AG09309 (cell line): ENCODE data around the gene NOL3.

Source experiments
- DNase-seq: peaks from one replicate; pipeline ENCODE4 v3.0.0-alpha.2; 2010; ENCODE audit warnings: low read depth
- H3K4me3 ChIP-seq: 2 replicates; pipeline ENCODE4 v1.5.1; 2011; ENCODE audit warnings: mild to moderate bottlenecking, low read depth, low read length, moderate library complexity; ENCODE audit not compliant: control insufficient read depth
- CTCF ChIP-seq: IDR thresholded peaks from 2 replicates; pipeline ENCODE4 v1.5.1; 2011; ENCODE audit warnings: mild to moderate bottlenecking, low read depth, low read length, inconsistent platforms; ENCODE audit not compliant: insufficient read depth, control insufficient read depth; ENCODE audit errors: missing control alignments

NOL3 gene

GRCh38 chr16:67193536-67193935 lies 23.2 kb downstream of the NOL3 start:
- H3K4me3 ChIP-seq = peak overlapping the region; percentile 86
- DNase-seq = no peak
- TF ChIP-seq CTCF = no peak

- TF ChIP-seq CTCF = no peak
- no peak overlapping the region for H3K4me3 ChIP-seq
Measured at GRCh38 chr16:67194260-67194659, 23.9 kb downstream of the NOL3 start.

GRCh38 chr16:67195676-67196075 lies 25.3 kb downstream of the NOL3 start:
- no peak for DNase-seq
- no peak for TF ChIP-seq CTCF
- H3K4me3 ChIP-seq = no peak overlapping the region

More at GRCh38 chr16:67194260-67194659, 23.9 kb downstream of the NOL3 start:
- DNase-seq = no peak

- no peak for TF ChIP-seq CTCF
- DNase-seq = no peak
Measured at GRCh38 chr16:67196881-67197280, 26.5 kb downstream of the NOL3 start.

GRCh38 chr16:67197704-67198103 lies 27.4 kb downstream of the NOL3 start:
- TF ChIP-seq CTCF = no peak
- no peak for DNase-seq
- H3K4me3 ChIP-seq = no peak overlapping the region

More at GRCh38 chr16:67196881-67197280, 26.5 kb downstream of the NOL3 start:
- no peak overlapping the region for H3K4me3 ChIP-seq

- no peak for DNase-seq
- TF ChIP-seq CTCF = peak; percentile 74
- H3K4me3 ChIP-seq = no peak overlapping the region
Measured at GRCh38 chr16:67198238-67198734, 27.9 kb downstream of the NOL3 start.
